Measurements from ENCODE around the gene CCDC40. TPM values are rescaled to one million over a fixed set of nuclear protein-coding genes. Genes with fewer than 3 reads are reported as not detected.

CCDC40 gene
- total and polyA plus RNA-seq, 8 donors = 0.61 to 56.2 (median 3.8) TPM

DNA sequence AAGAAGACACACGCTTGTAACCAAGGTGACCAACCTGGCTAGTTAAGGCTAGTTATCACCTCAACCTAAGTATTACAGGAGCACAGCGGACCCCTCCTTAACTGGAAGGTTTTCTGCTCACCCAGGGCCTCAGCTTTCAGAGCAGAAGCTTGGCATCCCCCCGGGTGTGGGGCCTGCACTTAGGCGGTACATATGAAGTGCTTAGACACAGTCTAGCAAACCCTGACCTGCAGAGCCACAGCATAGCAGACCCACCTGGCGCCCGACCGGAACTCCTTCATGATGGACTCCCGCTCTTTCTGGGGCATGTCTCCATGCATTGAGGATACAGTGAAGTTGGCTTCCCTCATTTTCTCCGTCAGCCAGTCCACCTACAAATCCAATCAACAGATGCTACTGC, 100.7 kb downstream of the CCDC40 start:
- peaks cover 82 to 96% (median 95%) of the 10 kb centered on the region in 4 donors for H3K36me3 ChIP-seq
- H3K4me1 ChIP-seq = no peaks in the 10 kb centered on the region
- 89 to 98% (median 96%) methylated on average over 8 to 9 of the region's 9 CpGs for WGBS, 5 donors
- no peak for DNase-seq
- no peaks in the 10 kb centered on the region for H3K9me3 ChIP-seq
- H3K27me3 ChIP-seq = no peaks in the 10 kb centered on the region
- H3K4me3 ChIP-seq = no peak overlapping the region
- intact Hi-C loops (cut with DNase I; ENCODE audit: low total_unique reads) = no loop called here
- no peak overlapping the region for H3K27ac ChIP-seq
- TF ChIP-seq, protein P1, sequence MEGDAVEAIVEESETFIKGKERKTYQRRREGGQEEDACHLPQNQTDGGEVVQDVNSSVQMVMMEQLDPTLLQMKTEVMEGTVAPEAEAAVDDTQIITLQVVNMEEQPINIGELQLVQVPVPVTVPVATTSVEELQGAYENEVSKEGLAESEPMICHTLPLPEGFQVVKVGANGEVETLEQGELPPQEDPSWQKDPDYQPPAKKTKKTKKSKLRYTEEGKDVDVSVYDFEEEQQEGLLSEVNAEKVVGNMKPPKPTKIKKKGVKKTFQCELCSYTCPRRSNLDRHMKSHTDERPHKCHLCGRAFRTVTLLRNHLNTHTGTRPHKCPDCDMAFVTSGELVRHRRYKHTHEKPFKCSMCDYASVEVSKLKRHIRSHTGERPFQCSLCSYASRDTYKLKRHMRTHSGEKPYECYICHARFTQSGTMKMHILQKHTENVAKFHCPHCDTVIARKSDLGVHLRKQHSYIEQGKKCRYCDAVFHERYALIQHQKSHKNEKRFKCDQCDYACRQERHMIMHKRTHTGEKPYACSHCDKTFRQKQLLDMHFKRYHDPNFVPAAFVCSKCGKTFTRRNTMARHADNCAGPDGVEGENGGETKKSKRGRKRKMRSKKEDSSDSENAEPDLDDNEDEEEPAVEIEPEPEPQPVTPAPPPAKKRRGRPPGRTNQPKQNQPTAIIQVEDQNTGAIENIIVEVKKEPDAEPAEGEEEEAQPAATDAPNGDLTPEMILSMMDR (IDR thresholded peaks at IDR 0.05) = no peak
- no peak for TF ChIP-seq POLR2A (IDR thresholded peaks at IDR 0.05)
- TF ChIP-seq POLR2AphosphoS5 (IDR thresholded peaks at IDR 0.05) = no peak
- TF ChIP-seq EP300 (IDR thresholded peaks at IDR 0.05) = no peak

DNA sequence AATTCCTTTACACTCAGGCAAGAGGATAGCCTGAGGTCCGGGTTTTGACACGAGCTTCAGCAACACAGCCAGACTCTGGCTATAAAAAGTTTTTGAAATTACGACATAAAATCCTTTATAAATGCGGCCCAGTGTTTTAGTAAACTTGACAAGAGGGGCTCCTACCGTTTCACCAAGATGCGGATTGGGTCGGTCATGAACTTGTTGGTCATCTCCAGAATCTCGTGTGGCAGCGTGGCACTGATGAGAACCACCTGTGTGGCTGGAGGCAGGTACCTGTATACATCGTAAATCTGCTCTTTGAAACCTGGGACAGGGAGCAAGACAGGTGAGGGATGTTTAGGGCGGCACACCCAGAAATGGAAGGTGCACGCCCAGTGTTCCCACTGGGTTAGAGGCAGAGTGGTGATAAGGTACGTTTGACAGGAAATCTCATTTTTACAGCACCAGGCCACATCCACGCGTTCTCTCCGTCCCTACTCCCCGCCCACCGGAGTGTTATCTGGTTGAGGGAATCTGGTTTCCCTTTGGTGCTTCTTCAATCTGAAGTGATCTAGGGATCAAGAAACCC, 102.5 kb downstream of the CCDC40 start:
- peak in 1 of 2 donors; percentile 18 for DNase-seq
- intact Hi-C loops (cut with DNase I; ENCODE audit: low total_unique reads) = no loop called here
- no peaks in the 10 kb centered on the region for H3K27me3 ChIP-seq
- peaks cover 92 to 100% (median 100%) of the 10 kb centered on the region in 4 donors for H3K36me3 ChIP-seq
- no peak overlapping the region for H3K27ac ChIP-seq
- 88 to 90% (median 88%) methylated on average over 18 of the region's 18 CpGs for WGBS, 5 donors
- peaks cover 0 to 11% (median under 1%) of the 10 kb centered on the region in 4 donors for H3K4me1 ChIP-seq
- TF ChIP-seq POLR2AphosphoS5 (IDR thresholded peaks at IDR 0.05) (no peak), EP300 (IDR thresholded peaks at IDR 0.05) (no peak), POLR2A (IDR thresholded peaks at IDR 0.05) (no peak)
- TF ChIP-seq, protein P1 (IDR thresholded peaks at IDR 0.05) = no peak
- no peaks in the 10 kb centered on the region for H3K9me3 ChIP-seq
- no peak overlapping the region for H3K4me3 ChIP-seq

DNA sequence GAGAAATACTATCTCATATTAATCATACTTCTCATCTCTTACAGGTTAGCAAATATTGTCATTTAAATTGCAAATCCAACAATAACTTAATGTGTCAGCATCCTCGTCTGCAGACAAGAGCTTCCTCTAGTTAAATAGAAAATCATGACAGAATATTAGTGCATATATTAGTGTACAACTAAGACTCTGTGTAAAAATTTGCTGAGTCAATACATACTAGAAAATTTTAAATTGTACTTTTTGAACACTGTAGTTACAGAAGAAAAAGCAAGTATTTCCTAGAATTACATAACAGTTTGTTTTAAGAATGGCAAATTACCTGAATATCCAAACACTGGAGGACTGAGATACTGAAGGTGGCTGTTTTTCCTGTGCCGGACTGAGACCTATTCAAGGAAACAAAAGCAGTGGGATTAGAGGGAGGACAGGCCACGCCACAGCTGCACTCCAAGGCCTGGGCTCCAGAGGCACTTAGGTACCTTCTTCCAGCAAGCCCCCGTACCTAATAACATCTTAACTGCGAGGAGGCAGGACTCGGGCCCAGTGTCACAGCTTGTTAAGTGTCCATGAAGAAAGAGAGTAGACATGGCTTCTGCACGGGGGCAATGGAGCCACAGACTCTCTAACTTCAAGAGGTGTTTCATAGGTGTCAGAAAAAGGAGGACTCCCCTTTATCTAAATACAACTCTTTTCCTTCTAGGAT, 105.2 kb downstream of the CCDC40 start:
- 91 to 94% (median 94%) methylated on average over 7 of the region's 7 CpGs for WGBS, 5 donors
- no peak for DNase-seq
- no peak overlapping the region for H3K27ac ChIP-seq
- no peaks in the 10 kb centered on the region for H3K27me3 ChIP-seq
- peaks cover 69 to 77% (median 76%) of the 10 kb centered on the region in 4 donors for H3K36me3 ChIP-seq
- TF ChIP-seq, protein P1 (IDR thresholded peaks at IDR 0.05) = no peak
- TF ChIP-seq POLR2AphosphoS5 (IDR thresholded peaks at IDR 0.05) (no peak), POLR2A (IDR thresholded peaks at IDR 0.05) (no peak), EP300 (IDR thresholded peaks at IDR 0.05) (no peak)
- no peak overlapping the region for H3K4me3 ChIP-seq
- H3K4me1 ChIP-seq = peaks cover 14 to 32% (median 20%) of the 10 kb centered on the region in 4 donors
- intact Hi-C loops (cut with DNase I; ENCODE audit: low total_unique reads) = no loop called here
- no peaks in the 10 kb centered on the region for H3K9me3 ChIP-seq

DNA sequence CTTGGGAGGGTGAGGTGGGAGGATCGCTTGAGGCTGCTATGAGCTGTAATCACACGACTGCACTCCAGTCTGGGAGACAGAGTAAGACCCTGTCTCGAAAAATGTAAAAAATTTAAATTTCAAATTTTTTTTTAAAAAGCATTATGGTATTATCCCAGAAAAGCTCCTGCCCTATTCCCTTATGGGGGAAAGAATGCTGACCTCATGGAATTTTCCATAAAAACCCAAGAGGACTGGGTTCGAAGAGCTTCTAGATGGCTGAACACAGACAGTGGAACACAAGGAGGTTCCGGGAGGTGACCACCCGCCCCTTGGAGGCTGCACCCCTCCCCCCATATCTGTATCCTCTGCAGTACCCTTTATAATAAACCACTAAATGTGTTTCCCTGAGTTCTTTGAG, 106.5 kb downstream of the CCDC40 start:
- no peak for DNase-seq
- WGBS, 5 donors = 90 to 96% (median 92%) methylated on average over 6 of the region's 6 CpGs
- H3K27me3 ChIP-seq = no peaks in the 10 kb centered on the region
- peaks cover 56 to 64% (median 63%) of the 10 kb centered on the region in 4 donors for H3K36me3 ChIP-seq
- no peaks in the 10 kb centered on the region for H3K9me3 ChIP-seq
- TF ChIP-seq EP300 (IDR thresholded peaks at IDR 0.05) = no peak
- TF ChIP-seq POLR2AphosphoS5 (IDR thresholded peaks at IDR 0.05) = no peak
- TF ChIP-seq, protein P1 (IDR thresholded peaks at IDR 0.05) = no peak
- no peak for TF ChIP-seq POLR2A (IDR thresholded peaks at IDR 0.05)
- H3K27ac ChIP-seq = no peak overlapping the region
- intact Hi-C loops (cut with DNase I; ENCODE audit: low total_unique reads) = no loop called here
- peaks cover 16 to 35% (median 23%) of the 10 kb centered on the region in 4 donors for H3K4me1 ChIP-seq
- H3K4me3 ChIP-seq = no peak overlapping the region

Measured in stomach (tissue), 9 donors.